ENCODE data around the gene SCAMP1. TPM values are rescaled to one million over a fixed set of nuclear protein-coding genes. Genes with fewer than 3 reads are reported as not detected.

Gene SCAMP1
- polyA plus RNA-seq, 1 of the 3 experiments (the other 2 are of a cell fraction): 11.5 TPM

GRCh38 chr5:78526049-78526525, 165.7 kb downstream of the SCAMP1 start:
- no peaks in the 10 kb centered on the region for H3K9me2 ChIP-seq
- no peak for DNase-seq
- no peak overlapping the region for H2AFZ ChIP-seq (ENCODE audit: low read depth)
- peaks cover 43% of the 10 kb centered on the region for H3F3A ChIP-seq (replicated peaks; ENCODE audit: insufficient read depth)
- H3K27ac ChIP-seq (ENCODE audit: low read depth in 2 of 2, low read length in 1 of 2): peak overlapping the region in 1 of 2 experiments; percentile 97; a peak in 3 of 4 replicates
- no peaks in the 10 kb centered on the region for H3K27me3 ChIP-seq (ENCODE audit: insufficient read depth)
- 89% methylated on average over 7 of the region's 7 CpGs for WGBS (ENCODE audit: low lambda C conversion rate)
- ChIA-PET POLR2A (no interaction called here), CTCF (interaction anchor here (1.5 kb wide), 1 partner anchor 11 kb away, joined by 4 read pairs; no protein-coding TSS in a partner anchor)
- H3K4me2 ChIP-seq: peak overlapping the region; percentile 2; the same call in 1 of the 2 replicates
- H3K4me1 ChIP-seq (ENCODE audit: control insufficient read depth in 1 of 2, insufficient read depth in 2 of 2, low read depth in 1 of 2, low read length in 1 of 2): peaks cover 8 to 31% of the 10 kb centered on the region in 2 experiments
- peaks cover 0 to 6% of the 10 kb centered on the region in 2 experiments for H3K36me3 ChIP-seq (replicated peaks in 1 of 2; ENCODE audit: control insufficient read depth in 1 of 2, insufficient read depth in 2 of 2, low read length in 1 of 2)
- peaks cover 79% of the 10 kb centered on the region for H3K79me2 ChIP-seq (ENCODE audit: insufficient read depth)
- TF ChIP-seq CTCF (IDR thresholded peaks at IDR 0.05) (no peak), GABPA (IDR thresholded peaks at IDR 0.05; ENCODE audit: low read depth) (no peak), USF1 (IDR thresholded peaks at IDR 0.05; ENCODE audit: borderline replicate concordance, low read depth) (no peak), EZH2phosphoT487 (IDR thresholded peaks at IDR 0.05; ENCODE audit: borderline replicate concordance, low read depth) (no peak), FOSL2 (IDR thresholded peaks at IDR 0.05; ENCODE audit: borderline replicate concordance, low read depth) (no peak; the same call in 1 of the 2 replicates), NRF1 (IDR thresholded peaks at IDR 0.05; ENCODE audit: low read depth, low read length) (no peak), MEF2A (IDR thresholded peaks at IDR 0.05; ENCODE audit: borderline replicate concordance, low read depth) (no peak), MXI1 (IDR thresholded peaks at IDR 0.05; ENCODE audit: low read depth, low read length) (no peak), RXRA (IDR thresholded peaks at IDR 0.05; ENCODE audit: borderline replicate concordance, low read depth) (no peak), TCF12 (IDR thresholded peaks at IDR 0.05) (no peak), YY1 (IDR thresholded peaks at IDR 0.05; ENCODE audit: low read depth) (no peak), JUND (IDR thresholded peaks at IDR 0.05) (no peak), RCOR1 (IDR thresholded peaks at IDR 0.05; ENCODE audit: low read length) (no peak)
- TF ChIP-seq, protein P1, sequence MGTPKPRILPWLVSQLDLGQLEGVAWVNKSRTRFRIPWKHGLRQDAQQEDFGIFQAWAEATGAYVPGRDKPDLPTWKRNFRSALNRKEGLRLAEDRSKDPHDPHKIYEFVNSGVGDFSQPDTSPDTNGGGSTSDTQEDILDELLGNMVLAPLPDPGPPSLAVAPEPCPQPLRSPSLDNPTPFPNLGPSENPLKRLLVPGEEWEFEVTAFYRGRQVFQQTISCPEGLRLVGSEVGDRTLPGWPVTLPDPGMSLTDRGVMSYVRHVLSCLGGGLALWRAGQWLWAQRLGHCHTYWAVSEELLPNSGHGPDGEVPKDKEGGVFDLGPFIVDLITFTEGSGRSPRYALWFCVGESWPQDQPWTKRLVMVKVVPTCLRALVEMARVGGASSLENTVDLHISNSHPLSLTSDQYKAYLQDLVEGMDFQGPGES (IDR thresholded peaks at IDR 0.05; ENCODE audit: low read depth, low read length): no peak
- H3K4me3 ChIP-seq (ENCODE audit: low read depth in 2 of 2, low read length in 1 of 2): no peak overlapping the region
- H3K9me3 ChIP-seq: no peaks in the 10 kb centered on the region
- H3K9ac ChIP-seq: peak overlapping the region; percentile 59; the same call in 1 of the 2 replicates
- H4K20me1 ChIP-seq (ENCODE audit: insufficient read depth): no peaks in the 10 kb centered on the region
